Skeletal muscle satellite cell (primary cell): ENCODE results near the gene HDC.

Source experiments
- H3K27me3 ChIP-seq: 2 replicates; pipeline ENCODE4 v1.7.0; 2013; ENCODE audit warnings: low read length; ENCODE audit not compliant: control insufficient read depth, insufficient read depth
- H3K36me3 ChIP-seq: 2 replicates; pipeline ENCODE4 v1.7.0; 2013; ENCODE audit warnings: mild to moderate bottlenecking, control low read depth, low read length; ENCODE audit not compliant: insufficient read depth
- H3K4me1 ChIP-seq: 2 replicates; pipeline ENCODE4 v1.7.0; 2013; ENCODE audit warnings: low read length; ENCODE audit not compliant: control insufficient read depth, insufficient read depth
- H3K4me2 ChIP-seq: 2 replicates; pipeline ENCODE4 v1.7.0; 2013; ENCODE audit warnings: mild to moderate bottlenecking, low read length
- H3K4me3 ChIP-seq: 2 replicates; pipeline ENCODE4 v1.7.0; 2013; ENCODE audit warnings: low read length
- H3K9ac ChIP-seq: 2 replicates; pipeline ENCODE4 v1.7.0; 2013; ENCODE audit warnings: mild to moderate bottlenecking, low read depth, low read length, moderate library complexity
- H3K9me3 ChIP-seq: replicated peaks from 2 replicates; pipeline ENCODE4 v1.7.0; 2013; ENCODE audit warnings: mild to moderate bottlenecking, control low read depth, low read length

HDC gene

GRCh38 chr15:50235794-50236193 is 29.7 kb downstream of the HDC start:
- Histone ChIP-seq H3K4me1 (no peaks in the 10 kb centered on the region), H3K36me3 (no peaks in the 10 kb centered on the region), H3K27me3 (peaks cover 2% of the 10 kb centered on the region), H3K9me3 (no peaks in the 10 kb centered on the region), H3K9ac (no peak overlapping the region), H3K4me3 (no peak overlapping the region), H3K4me2 (no peak overlapping the region)

- Histone ChIP-seq H3K4me3 (no peak overlapping the region), H3K36me3 (no peaks in the 10 kb centered on the region), H3K9ac (no peak overlapping the region), H3K27me3 (peaks cover 2% of the 10 kb centered on the region), H3K4me1 (no peaks in the 10 kb centered on the region), H3K9me3 (no peaks in the 10 kb centered on the region), H3K4me2 (no peak overlapping the region)
Observed at GRCh38 chr15:50234764-50235163, 30.8 kb downstream of the HDC start.

GRCh38 chr15:50233192-50233736 is 32.3 kb downstream of the HDC start:
- no peaks in the 10 kb centered on the region for H3K4me1 ChIP-seq
- H3K36me3 ChIP-seq = no peaks in the 10 kb centered on the region
- no peak overlapping the region for H3K9ac ChIP-seq
- no peak overlapping the region for H3K4me3 ChIP-seq
- H3K4me2 ChIP-seq = no peak overlapping the region
- H3K27me3 ChIP-seq = peaks cover 2% of the 10 kb centered on the region
- no peaks in the 10 kb centered on the region for H3K9me3 ChIP-seq

GRCh38 chr15:50232791-50233190 is 32.7 kb downstream of the HDC start:
- Histone ChIP-seq H3K9ac (no peak overlapping the region), H3K9me3 (no peaks in the 10 kb centered on the region), H3K4me1 (no peaks in the 10 kb centered on the region), H3K4me3 (no peak overlapping the region), H3K27me3 (peaks cover 2% of the 10 kb centered on the region), H3K4me2 (no peak overlapping the region), H3K36me3 (no peaks in the 10 kb centered on the region)

- H3K9me3 ChIP-seq = no peaks in the 10 kb centered on the region
- no peaks in the 10 kb centered on the region for H3K36me3 ChIP-seq
- H3K27me3 ChIP-seq = no peaks in the 10 kb centered on the region
- no peak overlapping the region for H3K9ac ChIP-seq
- H3K4me3 ChIP-seq = no peak overlapping the region
- H3K4me1 ChIP-seq = peaks cover 6% of the 10 kb centered on the region
- no peak overlapping the region for H3K4me2 ChIP-seq
Observed at GRCh38 chr15:50231761-50232160, 33.8 kb downstream of the HDC start.

GRCh38 chr15:50229336-50229735 is 36.2 kb downstream of the HDC start:
- Histone ChIP-seq H3K9me3 (no peaks in the 10 kb centered on the region), H3K27me3 (no peaks in the 10 kb centered on the region), H3K4me1 (peaks cover 8% of the 10 kb centered on the region), H3K4me2 (no peak overlapping the region), H3K36me3 (no peaks in the 10 kb centered on the region), H3K9ac (no peak overlapping the region), H3K4me3 (no peak overlapping the region)

GRCh38 chr15:50228866-50229265 is 36.7 kb downstream of the HDC start:
- Histone ChIP-seq H3K9ac (no peak overlapping the region), H3K36me3 (no peaks in the 10 kb centered on the region), H3K9me3 (no peaks in the 10 kb centered on the region), H3K4me2 (no peak overlapping the region), H3K4me1 (peaks cover 8% of the 10 kb centered on the region), H3K4me3 (no peak overlapping the region), H3K27me3 (no peaks in the 10 kb centered on the region)

GRCh38 chr15:50227076-50227475 is 38.5 kb downstream of the HDC start:
- Histone ChIP-seq H3K9ac (no peak overlapping the region), H3K36me3 (no peaks in the 10 kb centered on the region), H3K27me3 (peaks cover 2% of the 10 kb centered on the region), H3K4me1 (peaks cover 10% of the 10 kb centered on the region), H3K4me2 (peak overlapping the region; percentile 38), H3K4me3 (no peak overlapping the region), H3K9me3 (no peaks in the 10 kb centered on the region)

- Histone ChIP-seq H3K9ac (no peak overlapping the region), H3K4me2 (no peak overlapping the region), H3K9me3 (no peaks in the 10 kb centered on the region), H3K4me1 (peaks cover 11% of the 10 kb centered on the region), H3K27me3 (peaks cover 3% of the 10 kb centered on the region), H3K4me3 (no peak overlapping the region), H3K36me3 (no peaks in the 10 kb centered on the region)
Observed at GRCh38 chr15:50225938-50226337, 39.6 kb downstream of the HDC start.

GRCh38 chr15:50225057-50225456 is 40.5 kb downstream of the HDC start:
- Histone ChIP-seq H3K4me3 (no peak overlapping the region), H3K9me3 (no peaks in the 10 kb centered on the region), H3K9ac (no peak overlapping the region), H3K4me1 (peaks cover 11% of the 10 kb centered on the region), H3K4me2 (no peak overlapping the region), H3K36me3 (no peaks in the 10 kb centered on the region), H3K27me3 (peaks cover 3% of the 10 kb centered on the region)

- H3K36me3 ChIP-seq = no peaks in the 10 kb centered on the region
- no peak overlapping the region for H3K4me3 ChIP-seq
- H3K9me3 ChIP-seq = no peaks in the 10 kb centered on the region
- H3K4me1 ChIP-seq = peaks cover 11% of the 10 kb centered on the region
- H3K4me2 ChIP-seq = no peak overlapping the region
- peaks cover 5% of the 10 kb centered on the region for H3K27me3 ChIP-seq
- no peak overlapping the region for H3K9ac ChIP-seq
Observed at GRCh38 chr15:50224606-50225005, 40.9 kb downstream of the HDC start.

GRCh38 chr15:50222181-50222580 is 43.3 kb downstream of the HDC start:
- Histone ChIP-seq H3K4me1 (peaks cover 9% of the 10 kb centered on the region), H3K4me3 (no peak overlapping the region), H3K36me3 (no peaks in the 10 kb centered on the region), H3K9ac (no peak overlapping the region), H3K27me3 (peaks cover 12% of the 10 kb centered on the region), H3K4me2 (no peak overlapping the region), H3K9me3 (no peaks in the 10 kb centered on the region)
